DND-41 (cell line): ENCODE results near the gene UGT1A8.

Experiments used
- ATAC-seq: fragments of 200-7000 bp; cut with Tn5 transposase; 3 replicates; pipeline ENCODE4 v1.9.1; 2021; ENCODE audit warnings: low read depth; ENCODE audit not compliant: insufficient read depth
- DNase-seq: peaks from one replicate; pipeline ENCODE4 v3.0.0-alpha.2; 2020
- H2AFZ ChIP-seq: 2 replicates; pipeline ENCODE4 v1.6.0; 2012; ENCODE audit warnings: low read depth, low read length
- H3K27ac ChIP-seq: 2 replicates; pipeline ENCODE4 v1.5.1; 2012; ENCODE audit warnings: low read length, inconsistent platforms
- H3K27me3 ChIP-seq: fragments of 200-600 bp; sonication (generic); 2 replicates; pipeline ENCODE4 v1.6.0; 2012; ENCODE audit warnings: low read length, mild to moderate bottlenecking, inconsistent platforms; ENCODE audit not compliant: insufficient read depth, poor library complexity
- H3K36me3 ChIP-seq: 2 replicates; pipeline ENCODE4 v1.5.1; 2012; ENCODE audit warnings: low read length, inconsistent platforms; ENCODE audit not compliant: insufficient read depth
- H3K4me1 ChIP-seq: 2 replicates; pipeline ENCODE4 v1.5.1; 2012; ENCODE audit warnings: mild to moderate bottlenecking, low read length; ENCODE audit not compliant: insufficient read depth
- H3K4me2 ChIP-seq: 2 replicates; pipeline ENCODE4 v1.6.0; 2012; ENCODE audit warnings: mild to moderate bottlenecking, moderate library complexity, low read length, inconsistent platforms; ENCODE audit not compliant: insufficient read depth
- H3K4me3 ChIP-seq, 2 experiments: fragments of 200-600 bp in 1 of 2; shearing (Covaris generic) in 1 of 2; 2 replicates each; pipeline ENCODE4 v1.5.1; 2012 to 2016; ENCODE audit warnings: inconsistent platforms in 2 of 2, low read length in 2 of 2, mild to moderate bottlenecking in 2 of 2, low read depth in 1 of 2, moderate library complexity in 1 of 2
- H3K79me2 ChIP-seq: 2 replicates; pipeline ENCODE4 v1.6.0; 2012; ENCODE audit warnings: low read length, inconsistent platforms; ENCODE audit not compliant: insufficient read depth
- H3K9ac ChIP-seq: 2 replicates; pipeline ENCODE4 v1.6.0; 2012; ENCODE audit warnings: low read depth, mild to moderate bottlenecking, inconsistent platforms, low read length, moderate library complexity
- H3K9me3 ChIP-seq: 2 replicates; pipeline ENCODE4 v1.5.1; 2012; ENCODE audit warnings: low read length, moderate library complexity, mild to moderate bottlenecking, inconsistent platforms; ENCODE audit not compliant: insufficient read depth, severe bottlenecking
- H4K20me1 ChIP-seq: 2 replicates; pipeline ENCODE4 v1.6.0; 2012; ENCODE audit warnings: low read length; ENCODE audit not compliant: insufficient read depth
- CTCF ChIP-seq: IDR thresholded peaks from 2 replicates; pipeline ENCODE4 v1.5.1; 2012; ENCODE audit warnings: borderline replicate concordance, low read length, moderate library complexity, mild to moderate bottlenecking; ENCODE audit not compliant: poor library complexity, severe bottlenecking; ENCODE audit errors: extremely low read depth
- EZH2 ChIP-seq: IDR thresholded peaks from 3 replicates; pipeline ENCODE4 v1.6.1; 2012; ENCODE audit warnings: borderline replicate concordance, low read depth, mild to moderate bottlenecking, moderate library complexity, low read length, inconsistent platforms; ENCODE audit not compliant: severe bottlenecking

UGT1A8 gene

GRCh38 chr2:233689031-233689430 lies 71.6 kb downstream of the UGT1A8 start:
- DNase-seq (no peak), ATAC-seq (no peak)
- H3K27me3 ChIP-seq, result peaks cover 14% of the 10 kb centered on the region
- H3K9ac ChIP-seq, result no peak overlapping the region
- no peaks in the 10 kb centered on the region for H3K36me3 ChIP-seq
- no peak overlapping the region for H3K4me3 ChIP-seq
- no peaks in the 10 kb centered on the region for H4K20me1 ChIP-seq
- H3K27ac ChIP-seq, result no peak overlapping the region
- no peaks in the 10 kb centered on the region for H3K9me3 ChIP-seq
- TF ChIP-seq CTCF (no peak), EZH2 (no peak)
- no peak overlapping the region for H2AFZ ChIP-seq
- H3K4me2 ChIP-seq, result no peak overlapping the region
- no peaks in the 10 kb centered on the region for H3K79me2 ChIP-seq
- H3K4me1 ChIP-seq, result no peaks in the 10 kb centered on the region

- no peaks in the 10 kb centered on the region for H3K9me3 ChIP-seq
These were observed 72.1 kb downstream of the UGT1A8 start for GRCh38 chr2:233689501-233689900.

GRCh38 chr2:233690444-233690843 lies 73.0 kb downstream of the UGT1A8 start:
- Histone ChIP-seq H2AFZ (no peak overlapping the region), H3K27ac (no peak overlapping the region), H3K4me3 (no peak overlapping the region), H3K9me3 (no peaks in the 10 kb centered on the region), H3K36me3 (no peaks in the 10 kb centered on the region), H3K79me2 (no peaks in the 10 kb centered on the region), H3K4me2 (no peak overlapping the region), H3K27me3 (peaks cover 14% of the 10 kb centered on the region), H3K4me1 (no peaks in the 10 kb centered on the region), H4K20me1 (no peaks in the 10 kb centered on the region), H3K9ac (no peak overlapping the region)
- no peak for DNase-seq
- TF ChIP-seq EZH2, result no peak
- TF ChIP-seq CTCF, result no peak
- ATAC-seq, result no peak

More at GRCh38 chr2:233689501-233689900, 72.1 kb downstream of the UGT1A8 start:
- no peak overlapping the region for H2AFZ ChIP-seq
- DNase-seq (no peak), ATAC-seq (no peak)
- H3K27me3 ChIP-seq, result peaks cover 14% of the 10 kb centered on the region
- no peak overlapping the region for H3K4me2 ChIP-seq
- H3K4me1 ChIP-seq, result no peaks in the 10 kb centered on the region
- TF ChIP-seq EZH2, result no peak
- TF ChIP-seq CTCF, result no peak
- H3K4me3 ChIP-seq, result no peak overlapping the region
- no peaks in the 10 kb centered on the region for H3K36me3 ChIP-seq
- no peak overlapping the region for H3K27ac ChIP-seq
- no peaks in the 10 kb centered on the region for H4K20me1 ChIP-seq
- no peaks in the 10 kb centered on the region for H3K79me2 ChIP-seq
- no peak overlapping the region for H3K9ac ChIP-seq
